Measurements from ENCODE around the gene PTK7. TPM values are rescaled to one million over a fixed set of nuclear protein-coding genes. Genes with fewer than 3 reads are reported as not detected.
"Not testable (repeated sequence)": the region's sequence is repeated elsewhere in the genome, so short reads cannot be mapped to it uniquely, and the experiment has no call there.

The PTK7 gene
- total RNA-seq, 1 experiment from 2014 or later, result 3.3 TPM

GRCh38 chr6:43037197-43037596 lies 38.9 kb upstream of the PTK7 start:
- Histone ChIP-seq H3K9me3 (ENCODE audit: low read length) (no peaks in the 10 kb centered on the region), H3K27ac (ENCODE audit: low read length) (no peak overlapping the region), H4K20me1 (ENCODE audit: insufficient read depth, low read depth, low read length) (no peaks in the 10 kb centered on the region), H2AFZ (ENCODE audit: low read length) (no peak overlapping the region), H3K36me3 (ENCODE audit: insufficient read depth, low read length) (peaks cover 8% of the 10 kb centered on the region; the same call in 1 of the 2 replicates), H3K4me1 (ENCODE audit: low read length) (no peaks in the 10 kb centered on the region), H3K4me2 (ENCODE audit: low read depth, low read length, poor library complexity, severe bottlenecking) (no peak overlapping the region), H3K79me2 (ENCODE audit: low read length) (no peaks in the 10 kb centered on the region), H3K9me2 (replicated peaks; ENCODE audit: insufficient read depth, low read length) (no peaks in the 10 kb centered on the region), H3K9ac (ENCODE audit: low read length) (no peak overlapping the region), H3K27me3 (ENCODE audit: low read length) (no peaks in the 10 kb centered on the region), H3K4me3 (ENCODE audit: low read length) (no peak overlapping the region)
- DNase-seq, result no peak

- H3K9ac ChIP-seq (ENCODE audit: low read length), result no peak overlapping the region
- no peaks in the 10 kb centered on the region for H3K27me3 ChIP-seq (ENCODE audit: low read length)
- no peak overlapping the region for H2AFZ ChIP-seq (ENCODE audit: low read length)
- H3K27ac ChIP-seq (ENCODE audit: low read length), result no peak overlapping the region
- H3K4me3 ChIP-seq (ENCODE audit: low read length), result no peak overlapping the region
- DNase-seq, result no peak
- H3K9me2 ChIP-seq (replicated peaks; ENCODE audit: insufficient read depth, low read length), result no peaks in the 10 kb centered on the region
- H3K36me3 ChIP-seq (ENCODE audit: insufficient read depth, low read length), result peaks cover 8% of the 10 kb centered on the region; the same call in 1 of the 2 replicates
- H3K4me2 ChIP-seq (ENCODE audit: low read depth, low read length, poor library complexity, severe bottlenecking), result no peak overlapping the region
- no peaks in the 10 kb centered on the region for H3K9me3 ChIP-seq (ENCODE audit: low read length)
- H3K79me2 ChIP-seq (ENCODE audit: low read length), result no peaks in the 10 kb centered on the region
- H3K4me1 ChIP-seq (ENCODE audit: low read length), result no peaks in the 10 kb centered on the region
- no peaks in the 10 kb centered on the region for H4K20me1 ChIP-seq (ENCODE audit: insufficient read depth, low read depth, low read length)
Measured at GRCh38 chr6:43037706-43038105, 38.4 kb upstream of the PTK7 start.

DNA sequence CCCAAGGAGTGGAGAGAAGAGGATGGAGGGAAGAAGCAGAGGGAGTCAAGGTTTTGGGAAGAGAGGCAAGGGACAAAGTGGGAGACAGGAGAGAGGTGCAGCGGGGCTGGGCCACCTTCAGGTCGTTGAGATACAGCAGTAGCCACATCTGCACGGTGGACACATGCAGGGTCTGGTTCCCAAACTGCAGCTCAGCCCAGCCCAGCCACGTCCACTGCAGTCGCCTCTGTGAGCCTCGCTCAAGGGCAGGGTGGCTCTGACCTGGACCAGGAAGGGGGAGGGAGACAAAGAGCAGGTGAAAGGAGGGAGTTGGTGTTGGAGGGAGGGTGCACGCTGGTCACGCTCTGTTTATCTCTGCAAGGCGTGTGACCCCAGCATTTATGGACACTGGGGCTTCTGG lies 37.4 kb upstream of the PTK7 start:
- H3K4me1 ChIP-seq (ENCODE audit: low read length), result no peaks in the 10 kb centered on the region
- H4K20me1 ChIP-seq (ENCODE audit: insufficient read depth, low read depth, low read length), result no peaks in the 10 kb centered on the region
- no peaks in the 10 kb centered on the region for H3K79me2 ChIP-seq (ENCODE audit: low read length)
- no peak overlapping the region for H2AFZ ChIP-seq (ENCODE audit: low read length)
- no peaks in the 10 kb centered on the region for H3K27me3 ChIP-seq (ENCODE audit: low read length)
- H3K4me2 ChIP-seq (ENCODE audit: low read depth, low read length, poor library complexity, severe bottlenecking), result no peak overlapping the region
- no peak overlapping the region for H3K27ac ChIP-seq (ENCODE audit: low read length)
- H3K9me2 ChIP-seq (replicated peaks; ENCODE audit: insufficient read depth, low read length), result no peaks in the 10 kb centered on the region
- H3K36me3 ChIP-seq (ENCODE audit: insufficient read depth, low read length), result peaks cover 8% of the 10 kb centered on the region; the same call in 1 of the 2 replicates
- no peak overlapping the region for H3K9ac ChIP-seq (ENCODE audit: low read length)
- no peak for DNase-seq
- no peak overlapping the region for H3K4me3 ChIP-seq (ENCODE audit: low read length)
- no peaks in the 10 kb centered on the region for H3K9me3 ChIP-seq (ENCODE audit: low read length)

DNA sequence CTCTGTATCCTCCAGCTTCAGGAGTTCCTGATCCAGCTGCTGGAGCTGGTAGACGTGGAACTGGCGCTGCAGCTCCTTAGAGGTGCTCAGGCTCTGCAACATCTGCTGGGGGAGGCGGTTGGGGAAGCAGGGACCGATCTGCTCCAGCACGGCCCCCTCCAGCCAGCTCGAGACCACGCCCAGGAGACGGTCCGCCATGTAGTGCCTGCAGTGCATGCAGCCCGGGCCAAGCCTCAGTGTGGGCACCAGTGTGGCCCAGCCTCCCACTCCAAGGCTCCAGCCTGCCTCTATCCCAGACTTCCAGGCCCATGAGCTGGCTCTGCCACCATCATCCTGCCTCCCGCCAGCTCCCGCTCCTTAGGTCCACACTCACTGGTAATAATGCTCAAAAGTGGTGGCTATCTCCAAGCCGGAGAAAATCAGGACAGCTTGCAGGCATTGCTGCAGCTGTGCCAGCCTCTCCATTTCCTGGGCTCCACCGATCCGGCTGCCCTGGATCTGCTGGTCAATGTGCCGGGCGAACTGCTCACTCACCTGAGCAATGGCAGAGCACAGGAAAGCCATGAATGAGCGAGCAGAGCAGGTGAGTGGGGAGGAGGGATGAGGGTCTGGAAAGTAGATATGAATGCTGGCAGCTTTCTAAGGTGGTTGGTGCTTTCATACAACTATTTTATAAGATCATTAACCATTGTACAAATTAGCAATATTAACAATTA lies 35.4 kb upstream of the PTK7 start:
- Histone ChIP-seq H2AFZ (ENCODE audit: low read length) (no peak overlapping the region), H3K4me1 (ENCODE audit: low read length) (no peaks in the 10 kb centered on the region), H3K9me2 (replicated peaks; ENCODE audit: insufficient read depth, low read length) (no peaks in the 10 kb centered on the region), H3K9me3 (ENCODE audit: low read length) (no peaks in the 10 kb centered on the region), H3K9ac (ENCODE audit: low read length) (no peak overlapping the region), H3K27me3 (ENCODE audit: low read length) (no peaks in the 10 kb centered on the region), H3K79me2 (ENCODE audit: low read length) (no peaks in the 10 kb centered on the region), H3K36me3 (ENCODE audit: insufficient read depth, low read length) (0 out of 2 replicates have a peak, but pooled peaks cover 4% of the 10 kb centered on the region), H3K27ac (ENCODE audit: low read length) (no peak overlapping the region), H3K4me2 (ENCODE audit: low read depth, low read length, poor library complexity, severe bottlenecking) (no peak overlapping the region), H3K4me3 (ENCODE audit: low read length) (no peak overlapping the region), H4K20me1 (ENCODE audit: insufficient read depth, low read depth, low read length) (no peaks in the 10 kb centered on the region)
- DNase-seq, result no peak

GRCh38 chr6:43041475-43041874 lies 34.6 kb upstream of the PTK7 start:
- H3K27me3 ChIP-seq (ENCODE audit: low read length); H3K36me3 ChIP-seq (ENCODE audit: insufficient read depth, low read length); DNase-seq; H3K27ac ChIP-seq (ENCODE audit: low read length); H3K4me1 ChIP-seq (ENCODE audit: low read length); H4K20me1 ChIP-seq (ENCODE audit: insufficient read depth, low read depth, low read length); H3K79me2 ChIP-seq (ENCODE audit: low read length); H3K9me3 ChIP-seq (ENCODE audit: low read length); H3K4me3 ChIP-seq (ENCODE audit: low read length); H3K9me2 ChIP-seq (replicated peaks; ENCODE audit: insufficient read depth, low read length); H3K4me2 ChIP-seq (ENCODE audit: low read depth, low read length, poor library complexity, severe bottlenecking); H2AFZ ChIP-seq (ENCODE audit: low read length); H3K9ac ChIP-seq (ENCODE audit: low read length): not testable (repeated sequence)

- peak; percentile 35 for DNase-seq
- Histone ChIP-seq H3K27me3 (ENCODE audit: low read length) (no peaks in the 10 kb centered on the region), H3K9ac (ENCODE audit: low read length) (no peak overlapping the region), H2AFZ (ENCODE audit: low read length) (no peak overlapping the region), H4K20me1 (ENCODE audit: insufficient read depth, low read depth, low read length) (no peaks in the 10 kb centered on the region), H3K27ac (ENCODE audit: low read length) (no peak overlapping the region), H3K9me2 (replicated peaks; ENCODE audit: insufficient read depth, low read length) (no peaks in the 10 kb centered on the region), H3K36me3 (ENCODE audit: insufficient read depth, low read length) (peaks cover 7% of the 10 kb centered on the region; the same call in 1 of the 2 replicates), H3K79me2 (ENCODE audit: low read length) (no peaks in the 10 kb centered on the region), H3K4me3 (ENCODE audit: low read length) (no peak overlapping the region), H3K9me3 (ENCODE audit: low read length) (no peaks in the 10 kb centered on the region), H3K4me1 (ENCODE audit: low read length) (no peaks in the 10 kb centered on the region), H3K4me2 (ENCODE audit: low read depth, low read length, poor library complexity, severe bottlenecking) (no peak overlapping the region)
Measured at GRCh38 chr6:43043310-43043709, 32.8 kb upstream of the PTK7 start.

DNA sequence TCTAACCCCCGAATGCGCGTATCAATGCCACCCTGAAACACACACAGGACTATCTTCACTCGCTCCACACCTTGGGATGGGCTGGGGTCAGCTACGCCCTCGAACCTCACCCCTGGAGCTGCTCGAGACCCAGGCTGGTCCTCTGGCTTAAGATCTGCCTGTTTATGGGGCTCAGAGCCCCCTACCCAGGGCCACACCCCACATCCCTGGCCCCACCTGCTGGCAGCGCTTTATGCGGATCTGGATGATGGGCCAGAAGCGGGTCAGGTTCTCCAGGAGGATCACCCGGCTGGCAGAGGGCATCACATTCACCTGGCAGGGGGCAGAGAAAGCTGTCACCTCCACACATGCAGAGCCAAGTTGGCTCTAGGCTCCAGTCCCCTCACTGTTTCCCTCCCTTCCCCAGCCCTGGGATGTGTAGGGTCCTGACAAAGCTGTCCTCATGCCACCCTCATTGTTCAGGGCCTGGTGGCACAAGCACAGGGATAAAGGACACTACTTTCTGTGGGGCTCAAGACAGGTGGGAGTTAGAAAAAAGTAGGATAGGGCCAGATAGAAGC lies 30.7 kb upstream of the PTK7 start:
- Histone ChIP-seq H3K27me3 (ENCODE audit: low read length) (no peaks in the 10 kb centered on the region), H3K4me3 (ENCODE audit: low read length) (no peak overlapping the region), H3K79me2 (ENCODE audit: low read length) (no peaks in the 10 kb centered on the region), H3K9me3 (ENCODE audit: low read length) (no peaks in the 10 kb centered on the region), H4K20me1 (ENCODE audit: insufficient read depth, low read depth, low read length) (no peaks in the 10 kb centered on the region), H3K27ac (ENCODE audit: low read length) (no peak overlapping the region), H3K4me1 (ENCODE audit: low read length) (no peaks in the 10 kb centered on the region), H3K4me2 (ENCODE audit: low read depth, low read length, poor library complexity, severe bottlenecking) (no peak overlapping the region), H3K36me3 (ENCODE audit: insufficient read depth, low read length) (peaks cover 12% of the 10 kb centered on the region; the same call in 1 of the 2 replicates), H3K9me2 (replicated peaks; ENCODE audit: insufficient read depth, low read length) (no peaks in the 10 kb centered on the region), H2AFZ (ENCODE audit: low read length) (no peak overlapping the region), H3K9ac (ENCODE audit: low read length) (no peak overlapping the region)
- no peak for DNase-seq

- Histone ChIP-seq H3K27me3 (ENCODE audit: low read length) (no peaks in the 10 kb centered on the region), H4K20me1 (ENCODE audit: insufficient read depth, low read depth, low read length) (no peaks in the 10 kb centered on the region), H3K9me3 (ENCODE audit: low read length) (no peaks in the 10 kb centered on the region), H3K9ac (ENCODE audit: low read length) (no peak overlapping the region), H3K36me3 (ENCODE audit: insufficient read depth, low read length) (peaks cover 9% of the 10 kb centered on the region; the same call in 1 of the 2 replicates), H2AFZ (ENCODE audit: low read length) (no peak overlapping the region), H3K27ac (ENCODE audit: low read length) (no peak overlapping the region), H3K4me2 (ENCODE audit: low read depth, low read length, poor library complexity, severe bottlenecking) (no peak overlapping the region), H3K4me3 (ENCODE audit: low read length) (no peak overlapping the region), H3K9me2 (replicated peaks; ENCODE audit: insufficient read depth, low read length) (no peaks in the 10 kb centered on the region), H3K79me2 (ENCODE audit: low read length) (peaks cover 16% of the 10 kb centered on the region), H3K4me1 (ENCODE audit: low read length) (peaks cover 18% of the 10 kb centered on the region)
- no peak for DNase-seq
Measured at GRCh38 chr6:43047998-43048397, 28.1 kb upstream of the PTK7 start.
